HG03108 (cell line): ENCODE measurements around the gene FAM3D.
A peak's percentile ranks its signal among the peaks of the same experiment; 100 is the strongest.

Experiments
- ATAC-seq: cut with Tn5 transposase; IDR thresholded peaks from one replicate; pipeline ENCODE4 v1.9.1; 2021; ENCODE audit warnings: moderate library complexity; ENCODE audit not compliant: unreplicated experiment

The FAM3D gene

GRCh38 chr3:58657571-58658141, 8.9 kb downstream of the FAM3D start:
- no peak for ATAC-seq

GRCh38 chr3:58657036-58657520, 9.5 kb downstream of the FAM3D start:
- no peak for ATAC-seq

DNA sequence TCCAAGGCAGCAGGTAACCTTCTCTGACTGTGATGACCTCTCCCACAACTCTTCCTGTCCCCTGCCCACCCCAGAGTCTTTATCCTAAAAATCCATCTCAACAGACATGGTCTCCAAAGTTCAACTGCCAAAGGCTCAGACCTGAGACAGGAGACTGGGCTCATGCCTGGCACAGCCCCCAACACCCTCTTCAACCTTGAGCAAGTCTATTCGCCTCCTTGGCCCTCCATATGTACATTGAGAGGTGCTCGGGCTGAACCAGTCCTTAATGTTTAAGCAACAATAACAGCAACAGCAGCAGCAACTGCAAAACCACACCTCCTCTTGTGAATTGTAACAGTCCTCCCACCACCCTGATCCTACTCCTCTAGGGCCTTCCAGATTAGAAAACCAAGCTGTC, 9.9 kb downstream of the FAM3D start:
- no peak for ATAC-seq

DNA sequence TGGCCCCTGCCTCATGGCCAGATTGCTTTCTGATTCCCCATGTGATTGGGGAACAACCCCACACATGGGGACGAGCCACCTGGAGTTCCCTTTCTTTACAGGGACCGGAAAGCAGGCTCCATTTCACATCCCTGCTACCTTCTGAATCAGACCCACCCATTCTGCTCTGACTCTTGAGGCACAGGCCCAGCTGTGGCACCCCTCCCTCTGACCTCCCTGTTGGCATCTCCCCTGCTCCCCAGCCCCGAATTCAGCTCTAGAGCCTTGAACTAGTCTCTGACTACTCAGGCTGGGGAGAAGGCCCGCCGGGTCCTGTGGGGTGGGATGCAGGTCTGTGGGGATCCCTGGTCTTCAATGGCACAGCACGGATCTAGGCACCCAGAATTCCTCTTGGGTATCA, 12.1 kb downstream of the FAM3D start:
- no peak for ATAC-seq

GRCh38 chr3:58652624-58653023, 13.9 kb downstream of the FAM3D start:
- no peak for ATAC-seq

DNA sequence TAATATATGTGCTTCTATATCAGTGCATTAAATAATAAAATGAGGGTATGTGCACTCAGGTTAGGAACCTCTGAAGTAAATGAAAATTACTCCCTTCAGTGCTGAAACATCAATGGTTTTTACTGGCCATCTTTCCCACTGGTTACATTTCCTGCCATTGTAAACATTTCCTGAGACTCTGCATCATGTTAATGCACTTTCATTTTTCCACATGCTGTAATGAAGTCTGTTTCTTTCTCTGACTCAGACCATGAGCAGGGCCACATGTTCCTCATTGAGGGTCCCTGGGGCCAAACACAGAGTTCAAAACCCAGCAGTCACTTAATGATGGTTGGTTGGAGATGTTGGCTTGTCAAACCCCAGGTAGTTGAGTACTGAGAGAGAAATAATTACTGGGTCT, 15.3 kb downstream of the FAM3D start:
- ATAC-seq, result no peak

DNA sequence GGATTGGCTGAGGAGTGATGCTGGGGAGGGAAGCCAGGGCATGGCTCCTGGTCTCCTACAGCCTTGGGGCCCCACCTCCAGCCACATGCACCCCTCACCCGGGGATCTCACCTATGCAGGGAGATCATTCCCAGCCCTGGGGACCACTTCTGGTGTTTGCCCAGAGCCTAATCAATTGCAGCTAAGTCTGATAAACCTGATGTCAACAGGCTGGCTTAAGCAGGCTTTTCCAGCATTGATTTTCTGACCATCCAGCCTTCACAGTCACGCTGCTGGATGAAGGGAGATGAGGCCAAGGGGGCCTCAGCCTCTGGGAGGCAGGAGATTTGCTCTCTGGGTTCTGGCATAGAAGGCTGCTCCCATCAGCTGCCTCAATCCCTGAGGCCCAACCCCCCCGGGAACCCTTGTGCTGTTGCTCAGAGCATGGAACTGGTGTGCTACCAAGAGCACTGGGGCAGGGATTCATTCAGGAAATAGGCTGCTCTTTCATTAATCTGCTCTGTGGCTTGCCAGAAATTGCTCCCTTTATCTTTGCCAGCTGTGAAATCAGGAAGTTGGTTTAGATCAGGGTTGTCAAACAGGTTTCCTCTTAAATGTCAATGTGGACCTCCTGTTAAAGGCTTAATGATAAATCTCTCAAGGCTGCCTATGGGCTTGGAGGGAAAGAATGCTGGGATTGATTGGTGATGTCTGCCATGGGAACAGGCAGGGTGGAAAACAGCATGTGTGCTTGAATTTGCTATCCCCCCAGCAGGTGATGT, 19.0 kb downstream of the FAM3D start:
- no peak for ATAC-seq

- no peak for ATAC-seq
Observed at GRCh38 chr3:58646503-58646902, 20.1 kb downstream of the FAM3D start.

DNA sequence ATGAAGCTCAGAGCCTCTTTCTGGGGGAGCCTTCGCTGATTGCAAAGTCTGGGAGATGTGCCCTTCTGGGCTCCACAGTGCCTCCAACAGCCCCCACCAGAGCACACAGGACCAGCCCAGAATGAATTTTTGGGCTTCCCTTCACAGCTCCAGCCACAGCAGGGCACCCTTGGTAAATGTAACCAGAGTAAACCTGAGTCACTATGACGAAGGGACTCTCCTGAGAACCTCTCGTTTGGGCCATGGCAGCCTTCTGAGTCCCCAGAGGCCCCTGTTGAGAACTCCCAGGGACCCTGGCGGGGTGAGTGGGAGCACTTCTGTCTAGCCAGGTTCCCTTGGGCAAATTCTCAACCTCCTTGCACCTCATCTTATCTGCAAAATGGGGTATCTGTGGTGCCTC, 20.8 kb downstream of the FAM3D start:
- no peak for ATAC-seq

DNA sequence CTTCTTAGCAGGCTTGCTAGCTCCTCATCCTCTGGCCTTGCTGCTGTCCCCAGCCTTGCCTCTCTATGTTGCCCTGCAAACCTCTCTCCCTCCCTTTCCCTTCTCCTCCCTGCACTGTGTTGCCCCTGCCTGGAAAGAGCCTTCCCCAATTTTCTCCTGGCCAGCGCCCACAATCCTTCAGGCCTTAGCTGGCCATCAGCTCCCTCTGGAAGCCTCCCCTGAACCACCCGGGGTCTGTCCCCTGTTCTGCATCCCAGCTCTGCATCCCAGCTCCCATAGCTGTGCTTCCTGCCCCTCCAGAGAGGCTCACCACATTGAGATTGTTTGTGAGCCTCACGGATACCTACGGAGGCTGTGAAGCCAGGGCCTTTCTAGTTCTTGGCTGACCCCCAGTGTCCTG, 23.7 kb downstream of the FAM3D start:
- ATAC-seq, result no peak

GRCh38 chr3:58640700-58641372, 25.7 kb downstream of the FAM3D start:
- ATAC-seq, result no peak

DNA sequence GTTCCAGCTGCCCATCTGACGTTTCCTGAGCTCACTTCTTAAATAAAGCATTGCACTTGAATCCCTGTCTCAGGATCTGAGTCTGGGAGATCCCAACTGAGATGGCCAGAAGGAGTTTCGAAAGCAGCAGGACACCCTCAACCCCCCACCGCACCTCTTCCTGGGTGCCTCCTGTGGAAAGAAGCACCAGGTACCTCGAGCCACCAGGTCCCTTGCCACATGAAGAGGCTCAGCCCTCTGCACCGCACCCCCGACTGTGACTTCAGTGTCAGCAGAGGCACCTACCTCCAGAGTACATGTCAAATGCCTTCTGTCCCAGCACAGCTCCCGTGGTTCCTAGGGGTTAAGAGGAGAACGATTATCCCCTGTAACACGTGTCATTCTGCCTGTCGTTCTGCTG, 26.7 kb downstream of the FAM3D start:
- no peak for ATAC-seq

- ATAC-seq, result no peak
Observed at GRCh38 chr3:58639001-58639400, 27.6 kb downstream of the FAM3D start.

DNA sequence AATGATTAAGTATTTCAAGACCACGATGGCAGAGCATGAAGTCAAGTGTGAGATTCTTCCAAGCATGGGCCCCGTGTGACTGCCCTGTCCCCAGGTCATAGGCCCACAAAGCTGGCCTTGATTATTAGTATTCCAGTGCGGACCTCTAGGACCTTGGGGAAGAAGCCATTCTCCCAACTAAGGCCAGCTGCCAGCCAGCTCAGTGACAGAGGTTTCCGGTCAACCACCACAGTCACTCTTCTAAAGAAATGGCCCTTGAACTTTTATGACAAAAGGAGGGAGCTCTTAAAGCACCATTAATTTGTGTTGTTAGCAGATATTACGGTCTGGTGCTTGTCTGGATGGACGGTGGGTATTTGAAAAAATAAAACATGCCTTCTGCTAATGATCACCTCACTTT, 28.0 kb downstream of the FAM3D start:
- no peak for ATAC-seq

DNA sequence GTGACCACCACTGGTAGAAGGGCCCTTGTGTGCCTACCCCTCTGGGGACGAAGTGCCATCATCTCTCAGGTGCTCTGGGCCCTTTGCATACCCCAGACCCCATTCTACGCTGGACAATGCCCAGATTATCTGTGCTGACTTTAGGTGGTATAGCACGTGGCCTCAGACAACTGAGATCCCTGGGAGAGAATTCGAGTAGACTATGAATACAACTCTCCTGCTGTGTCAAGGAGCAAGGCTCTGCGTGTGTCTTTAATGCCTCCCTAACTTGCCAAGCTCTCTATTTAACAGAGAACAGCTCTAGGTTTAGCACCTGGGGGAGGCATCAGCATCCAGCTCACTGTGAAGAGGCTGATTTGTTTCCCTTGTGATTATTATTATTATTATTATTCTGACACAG, 29.1 kb downstream of the FAM3D start:
- no peak for ATAC-seq

DNA sequence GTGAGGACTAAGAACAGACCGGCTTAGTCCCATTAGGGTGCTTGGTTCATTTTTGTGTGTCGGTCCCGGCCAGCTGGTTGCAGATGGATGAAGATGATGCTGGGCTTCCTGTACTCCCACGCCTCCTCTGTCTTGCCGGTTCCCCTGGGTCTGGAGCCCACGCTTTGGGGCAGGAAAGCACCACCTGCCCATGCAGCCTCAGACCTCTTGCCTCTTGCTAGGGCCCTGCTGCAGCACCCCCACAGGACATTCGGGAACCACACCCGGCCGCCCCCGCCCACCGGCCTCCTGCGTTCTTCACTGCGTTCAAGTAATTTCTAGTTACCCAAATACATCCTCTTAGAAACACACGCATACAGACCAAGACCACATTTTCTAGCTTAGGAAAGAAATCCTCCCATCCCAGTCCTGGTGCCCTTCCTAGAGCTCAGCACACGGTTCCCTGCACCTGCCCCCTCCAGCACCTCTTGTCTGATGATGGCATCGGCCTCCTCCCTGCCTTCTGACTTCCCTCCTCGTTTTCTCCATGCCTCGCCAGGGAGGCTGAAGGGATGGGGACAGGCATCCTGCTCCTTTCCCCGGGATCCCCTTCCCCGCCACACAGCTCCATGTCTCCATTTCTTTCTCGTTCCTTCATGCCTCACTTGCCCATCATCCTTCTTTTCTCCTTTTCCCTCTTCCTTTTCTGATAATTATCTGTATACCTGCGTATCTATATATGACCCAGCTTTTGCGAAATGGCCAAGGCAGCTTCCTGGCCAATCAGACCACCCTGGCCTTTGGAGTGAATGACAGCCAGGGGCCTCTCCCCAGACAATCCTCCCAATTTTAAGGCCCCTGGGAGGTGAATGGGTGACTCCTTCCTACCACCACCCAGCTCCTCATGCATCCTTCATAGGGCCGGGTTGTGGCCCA, 30.9 kb downstream of the FAM3D start:
- no peak for ATAC-seq

DNA sequence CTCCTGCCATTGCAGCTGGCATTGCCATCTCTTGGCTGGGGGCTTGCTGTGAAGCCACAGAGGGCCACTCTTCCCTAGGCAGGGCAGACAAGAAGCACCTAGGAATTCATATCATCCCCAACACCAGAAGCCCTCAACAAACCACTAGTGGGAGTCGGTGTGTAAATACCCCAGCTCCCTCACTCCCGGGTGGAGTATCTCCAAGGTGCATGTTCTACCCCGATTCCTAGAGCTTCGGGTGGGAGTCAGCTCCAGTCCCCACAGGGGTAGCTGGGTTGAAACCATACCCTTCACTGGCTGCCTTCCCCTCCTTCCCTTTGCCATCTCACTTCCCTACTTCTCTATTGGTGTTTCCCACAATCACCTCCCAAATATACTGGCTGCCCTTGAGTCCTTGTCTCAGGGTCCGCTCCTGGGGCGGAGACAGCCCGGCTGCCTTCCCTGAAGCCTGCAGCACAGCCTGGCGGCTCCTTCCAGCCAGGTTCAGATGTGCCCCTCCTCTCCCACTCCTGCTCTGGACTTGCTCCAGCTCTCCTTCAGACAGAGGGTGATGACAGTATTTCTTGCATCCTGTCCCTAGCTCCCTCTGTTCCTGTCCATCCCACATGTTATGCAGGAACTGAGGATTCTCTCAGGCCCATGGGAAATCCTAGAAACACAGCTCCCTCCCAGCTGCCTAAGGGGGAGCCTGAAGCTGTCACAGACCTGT, 33.3 kb downstream of the FAM3D start:
- no peak for ATAC-seq

DNA sequence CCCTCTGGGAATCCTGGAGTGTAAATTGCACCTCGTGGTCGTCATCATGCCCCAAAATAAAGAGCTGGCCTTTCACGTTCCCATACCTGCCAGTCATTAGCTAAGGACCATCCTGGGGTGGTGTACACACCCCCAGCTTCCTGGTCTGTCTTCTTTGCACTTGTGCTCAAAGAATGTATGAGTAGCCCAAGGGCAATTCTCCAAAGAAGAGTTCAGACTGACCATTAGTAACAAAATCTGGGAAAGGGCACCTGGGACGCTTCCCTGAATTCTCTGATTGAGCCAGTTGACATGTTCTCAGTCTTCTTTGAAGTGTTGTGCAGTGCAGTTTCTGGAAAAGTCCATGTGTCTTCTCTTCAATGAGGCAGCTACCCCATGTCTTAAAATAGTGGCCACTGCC, 34.8 kb downstream of the FAM3D start:
- no peak for ATAC-seq

GRCh38 chr3:58630710-58631092, 35.9 kb downstream of the FAM3D start:
- ATAC-seq, result no peak

DNA sequence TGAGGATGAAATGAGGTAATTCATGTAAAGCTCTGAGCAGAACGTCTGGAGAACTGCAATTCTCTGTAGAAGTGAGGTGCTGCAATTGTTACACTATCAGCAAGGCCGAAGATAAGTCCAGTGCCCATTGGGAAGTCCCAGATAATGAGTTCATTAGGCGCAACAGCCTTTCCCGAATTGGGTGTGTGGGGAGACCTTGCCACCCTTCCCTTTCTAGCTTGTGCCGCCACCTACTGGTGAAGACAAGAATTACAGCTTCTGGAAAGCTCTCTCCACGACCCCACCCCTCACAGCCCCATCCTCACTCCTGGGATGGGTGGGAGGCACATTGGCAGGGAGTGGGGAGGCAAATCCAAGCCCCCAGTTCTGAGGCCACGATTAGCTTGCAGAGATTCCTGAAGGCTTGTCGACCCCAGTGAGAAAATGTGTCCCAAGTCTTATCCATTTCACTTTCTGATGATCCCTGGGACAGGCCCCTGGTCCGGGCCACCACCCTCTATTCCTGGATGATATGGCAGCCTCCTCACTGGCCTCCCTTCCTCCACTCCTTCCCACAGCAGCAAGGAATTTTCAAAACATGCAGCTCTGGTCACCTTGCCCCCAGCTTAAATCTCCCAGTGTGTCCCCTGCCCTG, 36.4 kb downstream of the FAM3D start:
- peak; percentile 52 for ATAC-seq
